GM18505 (cell line): ENCODE measurements around the gene CXCL8.

Experiments used
- ATAC-seq: cut with Tn5 transposase; IDR thresholded peaks from one replicate; pipeline ENCODE4 v1.9.1; 2021; ENCODE audit not compliant: unreplicated experiment
- POLR2A ChIP-seq: IDR thresholded peaks from 4 replicates; pipeline ENCODE4 v1.6.1; 2011; ENCODE audit warnings: borderline replicate concordance; ENCODE audit not compliant: insufficient read depth, insufficient read length; ENCODE audit errors: extremely low read depth

CXCL8 gene

DNA sequence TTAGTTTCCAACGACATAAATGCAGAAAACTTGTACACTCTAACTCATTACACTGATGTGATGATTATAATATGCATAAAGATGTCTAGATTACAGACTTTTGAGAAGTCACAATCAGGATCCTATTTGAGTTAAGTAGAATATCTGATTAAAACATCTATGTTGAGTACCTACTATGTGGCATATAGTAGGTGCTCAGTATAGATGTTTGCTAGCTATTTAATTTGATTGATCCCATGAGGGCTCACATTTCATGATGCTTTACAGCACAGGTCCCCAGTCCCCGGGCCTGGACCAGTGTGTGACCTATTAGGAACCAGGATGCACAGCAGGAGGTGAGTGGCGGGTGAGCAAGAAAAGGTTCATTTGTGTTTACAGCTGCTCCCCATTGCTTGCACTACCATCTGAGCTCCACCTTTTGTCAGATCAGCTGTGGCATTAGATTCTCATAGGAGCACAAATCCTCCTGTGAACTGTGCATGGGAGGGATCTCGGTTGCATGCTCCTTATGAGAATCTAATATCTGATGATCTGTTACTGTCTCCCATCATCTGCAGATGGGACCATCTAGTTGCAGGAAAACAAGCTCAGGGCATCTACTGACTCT is 33.0 kb upstream of the CXCL8 start:
- no peak for TF ChIP-seq POLR2A
- ATAC-seq: no peak

DNA sequence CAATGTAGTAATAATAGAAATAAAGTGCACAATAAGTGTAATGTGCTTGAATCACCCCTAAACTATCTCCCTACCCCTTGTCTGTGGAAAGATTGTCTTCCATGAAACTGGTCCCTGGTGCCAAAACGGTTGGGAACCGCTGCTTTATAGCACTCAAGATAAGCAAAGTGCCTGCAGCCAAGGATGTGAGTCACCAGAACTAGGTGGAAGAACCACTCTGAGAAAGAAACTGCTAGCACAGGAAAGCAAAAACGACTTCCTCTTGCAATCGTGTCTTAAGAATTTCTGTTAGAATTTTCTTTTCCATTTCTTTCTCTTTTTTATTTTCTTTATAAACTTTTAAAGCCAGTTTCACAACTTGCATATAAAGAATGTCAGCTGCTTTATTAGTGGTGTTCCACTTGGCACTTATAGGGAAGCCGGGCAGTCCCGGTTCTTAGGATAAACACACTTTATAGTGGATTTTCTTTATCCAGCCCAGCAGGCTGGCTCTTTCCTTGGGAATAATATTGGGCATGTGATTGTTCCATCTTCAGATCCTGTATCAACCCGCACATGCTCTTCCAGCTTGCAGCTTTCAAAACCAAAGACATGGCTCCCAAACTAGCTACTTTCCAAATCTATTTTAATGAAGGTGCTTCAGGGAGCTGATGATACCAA is 32.3 kb upstream of the CXCL8 start:
- TF ChIP-seq POLR2A: no peak
- no peak for ATAC-seq

DNA sequence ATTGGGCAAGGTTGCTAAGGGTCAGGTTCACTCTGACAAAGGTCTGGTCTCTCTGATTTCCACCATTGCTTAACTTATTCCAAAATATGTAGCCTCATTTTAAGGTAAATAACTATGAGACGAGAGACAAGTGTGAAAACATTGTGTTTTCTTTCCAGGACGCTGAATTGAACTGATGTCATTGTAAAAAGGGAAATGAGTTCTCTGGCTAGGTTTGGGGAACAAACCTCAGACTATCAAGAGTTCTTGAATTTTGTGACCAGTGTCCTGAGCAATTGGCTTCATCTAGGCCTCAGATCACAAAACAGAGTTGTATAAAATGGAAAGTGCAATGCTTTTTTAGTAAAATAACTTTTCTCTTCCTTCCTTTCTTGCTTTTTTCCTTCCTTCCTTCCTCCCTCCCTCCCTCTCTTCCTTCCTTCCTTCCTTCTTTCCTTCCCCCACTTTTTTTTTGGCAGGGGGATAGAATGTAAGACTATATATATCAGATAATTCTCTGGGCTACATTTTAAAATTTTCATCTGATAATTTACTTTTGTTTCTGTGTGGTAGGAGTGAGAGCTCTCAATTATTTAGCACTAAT is 30.8 kb upstream of the CXCL8 start:
- no peak for ATAC-seq

DNA sequence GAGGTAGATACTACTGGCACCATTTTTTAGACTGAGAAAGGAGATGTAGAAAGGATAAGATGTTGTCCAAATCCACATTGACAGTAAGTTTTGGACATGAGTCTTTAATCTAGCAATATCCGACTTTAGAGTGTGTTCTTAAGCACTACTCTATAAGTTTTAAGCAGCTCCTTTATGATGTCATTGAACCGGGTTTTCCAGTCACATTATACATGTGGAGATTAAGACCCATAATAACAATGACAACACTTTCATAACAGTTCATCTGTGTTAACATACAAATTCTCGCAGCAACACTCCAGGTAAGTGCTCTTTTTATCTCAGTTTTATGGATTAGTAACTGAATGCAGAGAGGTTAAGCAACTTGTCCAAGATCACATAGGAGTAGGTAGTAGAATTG is 30.3 kb upstream of the CXCL8 start:
- TF ChIP-seq POLR2A: no peak
- no peak for ATAC-seq

More for the DNA sequence above, 30.8 kb upstream of the CXCL8 start:
- no peak for TF ChIP-seq POLR2A

DNA sequence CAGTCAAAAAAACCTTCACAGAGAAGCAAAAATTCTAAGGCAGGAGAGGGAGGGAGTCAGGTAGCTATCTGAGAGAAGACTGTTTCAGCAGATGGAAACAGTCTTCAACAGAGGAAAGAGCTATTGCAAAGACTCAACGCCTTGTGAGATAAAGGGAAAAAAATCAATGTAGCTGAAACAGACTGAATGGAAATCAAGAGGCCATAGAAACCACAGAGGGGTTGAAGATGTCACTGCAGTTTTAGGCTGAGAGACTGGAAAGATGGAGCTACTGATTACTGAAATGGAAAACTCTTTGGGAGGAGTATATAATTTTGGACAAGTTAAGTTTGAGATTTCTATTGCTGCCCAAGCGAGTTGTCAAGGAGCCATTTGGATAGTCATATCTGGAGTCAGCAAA is 28.4 kb upstream of the CXCL8 start:
- TF ChIP-seq POLR2A: no peak
- ATAC-seq: no peak

DNA sequence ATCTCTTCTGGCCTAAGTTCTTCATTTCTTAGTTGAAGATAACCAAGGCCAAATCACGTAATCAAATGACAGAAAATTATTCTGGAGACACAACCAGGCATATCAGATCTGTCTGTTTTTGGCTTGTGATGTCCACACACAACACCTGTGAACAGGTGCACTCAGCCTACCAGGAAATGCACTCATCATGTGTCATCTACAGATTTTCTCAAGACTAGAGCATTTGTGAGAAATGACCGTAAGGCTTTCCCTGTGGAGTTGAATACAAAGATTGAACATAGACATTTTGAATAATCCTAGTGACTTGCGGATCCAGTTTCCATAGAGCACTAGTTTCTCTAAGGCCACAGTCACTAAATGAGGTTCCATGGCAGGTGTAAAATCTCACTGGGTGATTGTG is 26.7 kb upstream of the CXCL8 start:
- no peak for ATAC-seq
- TF ChIP-seq POLR2A: no peak

DNA sequence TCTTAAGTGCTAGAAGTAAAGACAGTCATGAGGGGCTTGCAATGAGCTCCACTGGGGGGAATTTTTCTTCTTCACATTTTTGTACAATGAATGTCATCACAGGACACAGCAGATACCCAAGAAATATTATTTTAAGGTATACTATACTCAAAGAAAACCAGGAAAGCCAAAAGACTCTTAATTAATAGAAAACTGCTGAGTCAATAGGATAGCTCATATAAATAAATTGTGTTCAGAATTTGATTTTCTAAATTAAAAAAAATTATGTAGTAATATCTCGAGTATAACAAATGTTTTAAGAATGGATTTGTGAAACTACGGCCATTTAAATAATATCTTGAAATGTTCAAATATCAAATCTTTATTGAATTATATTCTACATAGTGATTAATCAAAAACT is 25.7 kb upstream of the CXCL8 start:
- no peak for ATAC-seq
- no peak for TF ChIP-seq POLR2A

DNA sequence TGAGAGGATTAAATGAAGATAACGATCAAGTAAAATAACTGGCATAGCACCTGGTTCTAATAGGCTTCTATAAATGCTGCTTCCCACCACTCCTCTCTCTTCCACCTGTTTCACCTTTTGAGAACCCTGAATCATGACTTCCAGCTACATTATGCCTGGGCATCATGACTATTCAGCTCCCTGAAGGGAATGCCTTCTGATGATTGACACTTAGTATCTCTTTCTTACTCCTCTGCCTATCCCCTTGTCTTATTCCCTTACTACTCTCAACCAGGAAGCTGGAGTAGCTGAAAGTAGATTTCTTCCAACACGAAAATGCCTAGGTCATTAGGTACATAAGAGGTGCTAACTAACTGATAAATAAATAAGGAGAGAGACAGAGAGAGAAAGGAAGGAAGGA is 24.7 kb upstream of the CXCL8 start:
- no peak for TF ChIP-seq POLR2A
- ATAC-seq: no peak

DNA sequence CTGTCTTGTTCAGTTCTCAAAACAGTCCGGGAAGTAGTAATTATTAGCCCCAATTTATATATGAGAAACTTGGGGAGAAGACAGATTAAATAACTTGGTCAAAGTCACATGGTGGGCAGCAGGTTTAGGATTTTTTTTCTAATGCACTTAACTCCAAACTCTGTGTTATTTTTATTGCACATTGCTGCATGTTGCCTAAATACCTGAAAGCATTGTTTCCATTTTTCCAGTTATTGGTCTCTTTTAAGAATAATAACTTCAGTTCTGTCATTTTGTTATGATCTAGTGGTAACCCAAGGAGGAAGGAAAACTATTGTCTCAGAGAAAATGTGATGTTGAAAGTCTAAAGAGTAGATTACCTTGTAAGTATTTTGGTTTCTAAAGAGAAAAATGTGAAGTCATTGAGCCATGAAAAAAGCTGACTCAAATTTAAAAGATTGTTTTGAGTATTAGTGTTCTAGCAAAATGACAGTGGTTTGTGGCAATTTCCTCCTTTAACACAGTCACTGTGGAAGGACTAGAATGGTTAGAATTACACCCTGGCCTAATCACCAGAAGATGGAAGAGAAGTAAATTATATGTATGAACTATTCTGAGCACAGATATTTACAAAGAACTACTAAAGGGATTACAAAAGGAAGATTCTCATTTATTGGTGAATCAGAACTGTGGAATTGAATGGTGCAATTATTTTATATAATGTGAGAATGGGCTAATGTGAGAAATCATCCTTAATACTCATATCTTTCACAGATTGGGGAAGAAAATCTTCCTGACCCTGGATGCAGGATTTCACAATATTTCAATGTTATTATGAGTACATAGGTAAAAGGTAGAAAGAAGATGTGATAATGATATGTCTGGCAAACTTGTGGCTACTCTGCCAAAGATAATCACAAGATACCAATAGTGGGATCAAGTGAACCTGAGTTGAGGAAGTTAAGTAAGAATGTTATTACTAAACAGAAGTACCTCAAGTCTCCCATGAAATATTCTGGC is 21.7 kb upstream of the CXCL8 start:
- ATAC-seq: peak; percentile 95

DNA sequence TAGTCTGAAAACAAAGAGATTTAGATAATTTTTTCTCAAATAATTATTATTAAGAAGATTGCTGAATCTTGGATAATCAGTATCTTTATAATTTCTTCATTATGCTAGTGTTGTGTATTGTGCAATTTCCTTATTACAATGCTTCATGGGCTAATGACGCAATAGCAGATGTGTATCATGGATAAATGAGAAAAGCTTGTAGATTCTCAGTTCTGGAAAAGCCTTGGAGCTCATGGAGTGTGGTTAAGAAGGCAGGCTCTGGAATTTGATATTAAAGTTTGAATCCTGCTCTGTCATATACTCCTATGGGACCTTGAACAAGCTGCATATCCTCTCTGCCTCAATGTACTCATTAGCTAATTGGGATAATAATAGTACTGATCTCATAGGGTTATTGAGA is 18.9 kb upstream of the CXCL8 start:
- ATAC-seq: no peak
- TF ChIP-seq POLR2A: no peak

More for the DNA sequence above, 21.7 kb upstream of the CXCL8 start:
- no peak for TF ChIP-seq POLR2A

DNA sequence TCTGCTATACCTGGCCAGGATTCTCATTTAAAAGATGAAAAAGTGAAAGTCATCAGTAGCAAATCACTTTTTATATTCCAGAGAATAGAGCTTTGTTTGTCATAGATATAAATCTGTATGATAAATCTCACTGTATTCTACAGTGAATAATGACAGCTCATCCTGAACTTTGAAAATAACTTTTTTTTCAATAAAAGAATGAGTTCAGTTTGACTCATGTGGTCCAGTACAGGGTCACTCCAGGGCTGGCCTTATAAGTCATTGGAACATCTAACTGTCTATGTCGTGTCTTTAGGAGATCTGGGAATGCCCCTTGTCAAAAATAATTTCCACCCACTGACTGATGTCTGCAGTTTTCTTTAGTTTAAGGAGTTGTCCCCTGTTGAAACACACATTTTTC is 18.5 kb upstream of the CXCL8 start:
- ATAC-seq: no peak
- no peak for TF ChIP-seq POLR2A

DNA sequence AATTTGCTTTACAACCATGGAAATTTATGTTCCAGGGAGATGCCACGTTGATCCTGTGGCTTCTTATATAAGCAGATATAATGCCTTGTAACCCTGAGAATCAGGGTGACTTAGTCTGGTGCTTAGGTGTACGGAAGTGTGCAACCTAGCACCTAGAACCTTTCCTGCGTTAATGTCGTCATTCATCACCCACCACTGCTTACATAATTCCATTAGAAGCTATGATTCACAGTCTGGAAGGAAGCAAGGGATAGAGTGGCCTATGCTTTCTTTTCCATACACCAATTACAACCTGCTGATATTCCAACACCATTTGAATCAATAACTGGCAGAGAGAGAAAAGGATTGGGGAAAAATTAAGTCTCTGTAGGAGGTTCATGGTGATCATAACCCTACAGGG is 17.3 kb upstream of the CXCL8 start:
- no peak for ATAC-seq
- TF ChIP-seq POLR2A: no peak

DNA sequence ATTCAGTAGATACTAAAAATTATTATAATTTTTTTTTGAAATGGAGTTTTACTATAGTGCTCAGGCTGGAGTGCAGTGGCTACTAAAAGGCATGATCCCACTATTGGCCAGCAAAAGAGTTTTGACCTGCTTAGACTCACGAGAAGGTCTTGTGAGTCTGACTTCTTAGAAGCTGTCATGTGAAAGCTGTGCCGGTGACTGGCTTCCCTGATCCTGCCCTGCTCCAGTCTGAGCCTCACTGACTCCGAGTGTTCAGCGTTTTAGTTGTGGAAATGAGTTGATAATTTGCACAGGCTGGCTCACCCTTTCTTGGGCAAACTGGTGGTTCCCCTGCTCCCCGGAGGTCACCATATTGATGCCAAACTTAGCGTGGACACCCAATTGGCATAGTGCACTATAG is 16.4 kb upstream of the CXCL8 start:
- no peak for ATAC-seq
- no peak for TF ChIP-seq POLR2A
